Smooth muscle cell (in vitro differentiated cells): ENCODE results near the gene FOXJ1. TPM values are rescaled to one million over a fixed set of nuclear protein-coding genes. Genes with fewer than 3 reads are reported as not detected.

Experiments used
- DNase-seq: peaks from one replicate; lab custom pipeline; 2025; ENCODE audit not compliant: unreplicated experiment; lab: John Stamatoyannopoulos, UW
- H2AFZ ChIP-seq: fragments of 200-600 bp; sonication (generic); 2 replicates; pipeline ENCODE4 v1.6.0; 2016; ENCODE audit warnings: antibody characterized with exemption, low read depth, mild to moderate bottlenecking
- H3F3A ChIP-seq: fragments of 200-600 bp; sonication (generic); 2 replicates; pipeline ENCODE4 v1.6.0; 2017; ENCODE audit warnings: antibody characterized with exemption, low read depth
- H3K27ac ChIP-seq: fragments of 200-600 bp; sonication (generic); 2 replicates; pipeline ENCODE4 v1.5.1; 2016; ENCODE audit warnings: low read depth, mild to moderate bottlenecking
- H3K27me3 ChIP-seq: fragments of 200-600 bp; sonication (generic); 2 replicates; pipeline ENCODE4 v1.6.1; 2016; ENCODE audit warnings: low read depth, mild to moderate bottlenecking
- H3K36me3 ChIP-seq: fragments of 200-600 bp; sonication (generic); 2 replicates; pipeline ENCODE4 v1.5.1; 2016; ENCODE audit warnings: low read depth
- H3K4me1 ChIP-seq: fragments of 200-600 bp; sonication (generic); 2 replicates; pipeline ENCODE4 v1.5.1; 2016; ENCODE audit warnings: low read depth
- H3K4me2 ChIP-seq: fragments of 200-600 bp; sonication (generic); 2 replicates; pipeline ENCODE4 v1.6.0; 2016; ENCODE audit warnings: mild to moderate bottlenecking
- H3K4me3 ChIP-seq: fragments of 200-600 bp; sonication (generic); 2 replicates; pipeline ENCODE4 v1.5.1; 2016; ENCODE audit warnings: mild to moderate bottlenecking
- H3K79me2 ChIP-seq: fragments of 200-600 bp; sonication (generic); 2 replicates; pipeline ENCODE4 v1.6.0; 2016; ENCODE audit warnings: low read depth, mild to moderate bottlenecking
- H3K9ac ChIP-seq: fragments of 200-600 bp; sonication (generic); 2 replicates; pipeline ENCODE4 v1.6.0; 2016; ENCODE audit warnings: low read depth
- H3K9me3 ChIP-seq: fragments of 200-600 bp; sonication (generic); replicated peaks from 2 replicates; pipeline ENCODE4 v1.5.1; 2016; ENCODE audit warnings: low read depth
- H4K20me1 ChIP-seq: fragments of 200-600 bp; sonication (generic); 2 replicates; pipeline ENCODE4 v1.6.0; 2016; ENCODE audit warnings: low read depth
- CTCF ChIP-seq: fragments of 200-600 bp; sonication (generic); IDR thresholded peaks from 2 replicates; pipeline ENCODE4 v1.5.1; 2017; ENCODE audit warnings: borderline replicate concordance, mild to moderate bottlenecking, antibody characterized with exemption; ENCODE audit not compliant: insufficient read depth, poor library complexity, severe bottlenecking
- WGBS: methylation state at CpG from one replicate; pipeline ENCODE4 v1.1.7; 2016; ENCODE audit warnings: low lambda C conversion rate; 5-methylcytosine and 5-hydroxymethylcytosine counted together
- polyA plus RNA-seq: library from polyadenylated mRNA; unstranded; fragments of >200 nt; fragmentation: Nextera tagmentation; extraction: Ambion mirVana; gene quantifications from 2 replicates; pipeline ENCODE4 v1.2.1, GENCODE V29; 2016
- total RNA-seq: library from RNA; depleted of rRNA; stranded (reverse); fragments of >200 nt; gene quantifications from 2 replicates; pipeline ENCODE4 v1.2.3, GENCODE V29; 2014

Gene FOXJ1
- total and polyA plus RNA-seq, 2 experiments from 2014 or later = not detected

GRCh38 chr17:76151896-76152454 lies 10.9 kb upstream of the FOXJ1 start:
- no peak for DNase-seq
- H3K4me2 ChIP-seq = no peak overlapping the region
- no peaks in the 10 kb centered on the region for H3K4me1 ChIP-seq
- H3K27me3 ChIP-seq = no peaks in the 10 kb centered on the region
- no peak overlapping the region for H3K4me3 ChIP-seq
- H3K36me3 ChIP-seq = no peaks in the 10 kb centered on the region
- no peak overlapping the region for H2AFZ ChIP-seq
- H3K27ac ChIP-seq = no peak overlapping the region
- no peak overlapping the region for H3K9ac ChIP-seq
- H4K20me1 ChIP-seq = no peaks in the 10 kb centered on the region
- WGBS = 96% methylated on average over 8 of the region's 8 CpGs
- H3K9me3 ChIP-seq = no peaks in the 10 kb centered on the region
- H3K79me2 ChIP-seq = no peaks in the 10 kb centered on the region
- no peaks in the 10 kb centered on the region for H3F3A ChIP-seq
- no peak for TF ChIP-seq CTCF

- Histone ChIP-seq H2AFZ (no peak overlapping the region), H3K9ac (no peak overlapping the region), H3K4me3 (no peak overlapping the region), H3K4me1 (no peaks in the 10 kb centered on the region), H3K27ac (no peak overlapping the region), H3K4me2 (no peak overlapping the region), H3K79me2 (no peaks in the 10 kb centered on the region), H3F3A (no peaks in the 10 kb centered on the region), H3K9me3 (no peaks in the 10 kb centered on the region), H3K36me3 (no peaks in the 10 kb centered on the region), H4K20me1 (no peaks in the 10 kb centered on the region), H3K27me3 (no peaks in the 10 kb centered on the region)
- 90% methylated on average over 23 of the region's 23 CpGs for WGBS
- TF ChIP-seq CTCF = no peak
- no peak for DNase-seq
These were observed 9.9 kb upstream of the FOXJ1 start for GRCh38 chr17:76150712-76151622.

GRCh38 chr17:76149214-76149613 lies 8.2 kb upstream of the FOXJ1 start:
- Histone ChIP-seq H3K9ac (no peak overlapping the region), H3K79me2 (no peaks in the 10 kb centered on the region), H3F3A (no peaks in the 10 kb centered on the region), H3K36me3 (no peaks in the 10 kb centered on the region), H4K20me1 (no peaks in the 10 kb centered on the region), H3K9me3 (no peaks in the 10 kb centered on the region), H3K27ac (no peak overlapping the region), H2AFZ (no peak overlapping the region), H3K4me1 (no peaks in the 10 kb centered on the region), H3K27me3 (peaks cover 5% of the 10 kb centered on the region), H3K4me2 (no peak overlapping the region), H3K4me3 (no peak overlapping the region)
- DNase-seq = no peak
- no peak for TF ChIP-seq CTCF
- 97% methylated on average over 10 of the region's 10 CpGs for WGBS
